Ureter (tissue), 1 donor: ENCODE measurements around the gene EP400. TPM values are rescaled to one million over a fixed set of nuclear protein-coding genes. Genes with fewer than 3 reads are reported as not detected.

Experiments
- DNase-seq: peaks from one replicate; pipeline ENCODE4 v3.0.0-alpha.2; 2020; ENCODE audit warnings: low spot score
- total RNA-seq: library from RNA; stranded (reverse); gene quantifications from one replicate; pipeline ENCODE4 v1.2.4, GENCODE V29; 2023
- donor health status: DM: yes; HTN: yes; CAD: no.

Gene EP400, protein sequence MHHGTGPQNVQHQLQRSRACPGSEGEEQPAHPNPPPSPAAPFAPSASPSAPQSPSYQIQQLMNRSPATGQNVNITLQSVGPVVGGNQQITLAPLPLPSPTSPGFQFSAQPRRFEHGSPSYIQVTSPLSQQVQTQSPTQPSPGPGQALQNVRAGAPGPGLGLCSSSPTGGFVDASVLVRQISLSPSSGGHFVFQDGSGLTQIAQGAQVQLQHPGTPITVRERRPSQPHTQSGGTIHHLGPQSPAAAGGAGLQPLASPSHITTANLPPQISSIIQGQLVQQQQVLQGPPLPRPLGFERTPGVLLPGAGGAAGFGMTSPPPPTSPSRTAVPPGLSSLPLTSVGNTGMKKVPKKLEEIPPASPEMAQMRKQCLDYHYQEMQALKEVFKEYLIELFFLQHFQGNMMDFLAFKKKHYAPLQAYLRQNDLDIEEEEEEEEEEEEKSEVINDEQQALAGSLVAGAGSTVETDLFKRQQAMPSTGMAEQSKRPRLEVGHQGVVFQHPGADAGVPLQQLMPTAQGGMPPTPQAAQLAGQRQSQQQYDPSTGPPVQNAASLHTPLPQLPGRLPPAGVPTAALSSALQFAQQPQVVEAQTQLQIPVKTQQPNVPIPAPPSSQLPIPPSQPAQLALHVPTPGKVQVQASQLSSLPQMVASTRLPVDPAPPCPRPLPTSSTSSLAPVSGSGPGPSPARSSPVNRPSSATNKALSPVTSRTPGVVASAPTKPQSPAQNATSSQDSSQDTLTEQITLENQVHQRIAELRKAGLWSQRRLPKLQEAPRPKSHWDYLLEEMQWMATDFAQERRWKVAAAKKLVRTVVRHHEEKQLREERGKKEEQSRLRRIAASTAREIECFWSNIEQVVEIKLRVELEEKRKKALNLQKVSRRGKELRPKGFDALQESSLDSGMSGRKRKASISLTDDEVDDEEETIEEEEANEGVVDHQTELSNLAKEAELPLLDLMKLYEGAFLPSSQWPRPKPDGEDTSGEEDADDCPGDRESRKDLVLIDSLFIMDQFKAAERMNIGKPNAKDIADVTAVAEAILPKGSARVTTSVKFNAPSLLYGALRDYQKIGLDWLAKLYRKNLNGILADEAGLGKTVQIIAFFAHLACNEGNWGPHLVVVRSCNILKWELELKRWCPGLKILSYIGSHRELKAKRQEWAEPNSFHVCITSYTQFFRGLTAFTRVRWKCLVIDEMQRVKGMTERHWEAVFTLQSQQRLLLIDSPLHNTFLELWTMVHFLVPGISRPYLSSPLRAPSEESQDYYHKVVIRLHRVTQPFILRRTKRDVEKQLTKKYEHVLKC (N-terminal part only)
- total RNA-seq, result 71.8 TPM

DNA sequence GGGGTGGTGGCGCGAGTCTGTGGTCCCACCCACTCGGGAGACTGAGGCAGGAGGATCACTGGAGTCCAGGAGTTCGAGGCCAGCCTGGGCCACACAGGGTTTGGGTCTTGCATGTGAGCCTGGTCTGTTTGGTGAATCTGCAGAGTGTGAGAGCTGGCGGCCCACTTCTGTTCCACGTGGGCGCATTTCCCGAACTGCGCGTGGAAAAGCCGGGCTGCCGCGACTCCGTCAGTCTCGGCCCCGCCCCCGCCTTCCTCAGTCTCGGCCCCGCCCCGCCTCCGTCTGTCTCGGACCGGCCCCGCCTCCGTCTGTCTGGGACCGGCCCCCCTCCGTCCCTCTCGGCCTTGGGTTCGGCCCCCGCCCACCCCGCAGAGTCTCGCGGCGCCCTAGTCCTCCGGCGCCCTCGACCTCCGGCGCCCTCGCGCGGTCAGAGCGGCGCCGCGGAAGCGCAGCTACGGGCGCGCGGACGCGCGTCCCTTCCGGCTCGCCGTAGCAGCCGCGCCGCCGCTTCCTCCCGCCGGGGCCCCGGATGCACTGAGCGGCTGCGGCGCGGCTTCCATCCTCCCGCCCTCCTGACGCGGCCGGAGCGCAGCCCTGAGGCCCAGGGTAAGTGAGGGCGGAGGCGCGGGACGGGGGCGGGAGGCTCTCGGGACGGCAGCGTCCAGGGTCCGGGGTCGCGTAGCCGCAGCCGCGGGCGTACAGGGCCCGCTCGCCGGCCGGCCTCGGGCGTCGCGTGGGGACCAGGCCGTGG is at the start of gene EP400:
Gene EP400 (plus strand): TSS at position 512 of the 751 bp plus-strand sequence. CDS start 10,678 bp downstream, outside the sequence.
- DNase-seq, result peak; percentile 95

DNA sequence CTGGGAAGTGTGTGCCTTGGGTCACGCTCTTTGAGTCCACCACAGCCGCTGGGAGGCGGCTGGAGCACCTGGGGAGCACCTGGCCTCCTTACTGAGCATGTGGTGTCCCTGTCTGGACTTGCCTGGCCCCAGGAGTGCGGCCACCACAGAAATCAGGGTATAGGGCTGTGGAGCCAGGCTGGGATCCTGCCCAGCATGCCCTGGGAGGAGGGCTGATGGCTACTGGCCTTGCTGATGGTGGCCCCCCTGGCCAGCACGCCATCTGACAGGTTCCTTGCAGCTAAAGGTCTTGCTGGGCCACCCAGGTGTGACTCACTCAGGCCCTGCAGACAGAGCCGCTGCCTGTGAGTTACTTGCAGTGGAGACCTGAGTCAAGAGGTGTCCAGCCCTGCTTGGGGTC is 49.3 kb upstream of the EP400 start:
- no peak for DNase-seq

DNA sequence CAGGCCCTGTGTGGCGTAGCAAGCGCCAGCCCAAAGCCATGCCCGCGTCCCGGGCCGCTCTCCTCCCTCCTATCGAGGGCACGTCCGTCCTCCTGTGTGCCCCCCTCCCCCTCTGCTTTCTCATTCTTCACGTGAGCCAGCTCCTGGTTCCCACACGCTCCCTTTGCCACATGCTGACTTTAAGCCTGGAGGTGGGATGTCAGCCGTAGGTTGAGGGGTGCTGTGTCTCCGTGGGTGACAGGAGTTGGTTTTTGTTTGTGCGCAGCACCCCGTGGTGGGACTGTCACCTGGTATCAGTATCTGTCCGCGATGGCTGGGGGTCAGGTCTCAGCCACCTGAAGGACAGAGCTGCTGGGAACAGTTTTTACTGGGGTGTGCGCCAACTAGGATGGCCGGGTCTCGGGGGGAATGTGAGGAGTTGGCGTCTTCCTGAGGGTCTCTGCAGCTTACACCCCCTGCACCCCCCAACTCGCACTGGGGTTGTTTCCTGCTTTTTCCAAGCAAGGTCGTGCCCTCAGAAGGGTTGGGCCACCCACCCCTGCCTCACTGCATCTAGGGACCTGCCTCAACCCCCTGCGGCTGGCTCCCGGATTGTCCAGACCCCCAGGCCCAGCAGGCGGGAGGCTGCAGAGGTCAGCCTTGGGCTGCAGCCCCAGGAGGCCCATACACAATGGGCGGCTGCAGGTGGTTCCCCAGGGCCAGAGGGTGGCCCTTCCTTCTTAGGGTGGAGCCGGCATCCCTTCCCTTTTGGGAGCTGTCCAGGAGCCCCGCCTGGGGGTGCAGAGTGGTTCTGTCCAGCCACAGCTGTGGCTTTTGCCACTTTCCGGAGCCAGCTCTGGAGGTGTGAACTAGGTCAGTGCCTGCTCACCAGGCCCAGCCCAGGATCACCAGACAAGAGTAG is 48.1 kb upstream of the EP400 start:
- DNase-seq, result no peak

DNA sequence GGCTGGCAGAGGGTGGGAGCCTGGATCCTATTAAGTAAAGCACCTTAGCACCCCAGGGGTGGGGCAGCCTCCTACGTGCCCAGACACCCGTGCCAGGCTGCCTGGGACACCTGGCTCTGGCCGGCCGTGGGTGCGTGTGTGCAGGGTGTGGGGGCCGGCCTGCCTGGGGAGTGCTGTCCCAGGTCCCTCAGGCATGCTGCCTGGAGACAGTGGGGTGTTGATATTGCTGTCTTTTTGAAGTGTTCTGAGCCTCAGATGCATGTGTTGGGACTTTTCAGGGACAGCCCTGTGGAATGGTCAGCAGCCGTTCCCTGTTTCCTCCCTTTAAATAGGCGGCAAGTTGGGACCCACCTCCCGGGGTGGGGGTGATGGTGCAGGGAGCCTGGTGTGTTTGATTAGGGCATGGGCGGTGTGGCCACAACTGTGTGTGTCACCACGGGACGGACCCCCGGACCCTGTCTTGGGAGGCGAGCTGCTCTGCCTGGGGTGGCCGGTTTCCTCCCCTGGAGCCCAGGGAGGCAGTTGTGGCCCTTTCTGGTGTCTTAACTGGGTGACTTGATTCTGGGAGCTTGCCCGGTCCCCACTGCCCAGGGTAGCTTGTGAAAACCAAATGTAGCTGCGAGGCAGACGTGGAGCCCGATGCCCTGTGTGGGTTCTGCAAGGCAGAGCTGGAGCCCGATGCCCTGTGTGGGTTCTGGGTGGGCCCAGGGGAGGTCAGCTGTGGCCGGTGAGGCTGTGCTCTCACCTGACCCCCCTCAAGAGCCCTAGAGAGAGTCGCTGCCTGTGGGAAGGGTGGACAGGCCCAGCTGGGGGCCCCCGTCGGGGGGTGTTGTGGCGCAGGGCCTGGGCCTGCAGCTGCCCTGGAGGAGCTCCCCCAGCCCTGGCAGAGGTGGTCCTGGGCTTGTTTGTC is 47.2 kb upstream of the EP400 start:
- DNase-seq, result no peak

DNA sequence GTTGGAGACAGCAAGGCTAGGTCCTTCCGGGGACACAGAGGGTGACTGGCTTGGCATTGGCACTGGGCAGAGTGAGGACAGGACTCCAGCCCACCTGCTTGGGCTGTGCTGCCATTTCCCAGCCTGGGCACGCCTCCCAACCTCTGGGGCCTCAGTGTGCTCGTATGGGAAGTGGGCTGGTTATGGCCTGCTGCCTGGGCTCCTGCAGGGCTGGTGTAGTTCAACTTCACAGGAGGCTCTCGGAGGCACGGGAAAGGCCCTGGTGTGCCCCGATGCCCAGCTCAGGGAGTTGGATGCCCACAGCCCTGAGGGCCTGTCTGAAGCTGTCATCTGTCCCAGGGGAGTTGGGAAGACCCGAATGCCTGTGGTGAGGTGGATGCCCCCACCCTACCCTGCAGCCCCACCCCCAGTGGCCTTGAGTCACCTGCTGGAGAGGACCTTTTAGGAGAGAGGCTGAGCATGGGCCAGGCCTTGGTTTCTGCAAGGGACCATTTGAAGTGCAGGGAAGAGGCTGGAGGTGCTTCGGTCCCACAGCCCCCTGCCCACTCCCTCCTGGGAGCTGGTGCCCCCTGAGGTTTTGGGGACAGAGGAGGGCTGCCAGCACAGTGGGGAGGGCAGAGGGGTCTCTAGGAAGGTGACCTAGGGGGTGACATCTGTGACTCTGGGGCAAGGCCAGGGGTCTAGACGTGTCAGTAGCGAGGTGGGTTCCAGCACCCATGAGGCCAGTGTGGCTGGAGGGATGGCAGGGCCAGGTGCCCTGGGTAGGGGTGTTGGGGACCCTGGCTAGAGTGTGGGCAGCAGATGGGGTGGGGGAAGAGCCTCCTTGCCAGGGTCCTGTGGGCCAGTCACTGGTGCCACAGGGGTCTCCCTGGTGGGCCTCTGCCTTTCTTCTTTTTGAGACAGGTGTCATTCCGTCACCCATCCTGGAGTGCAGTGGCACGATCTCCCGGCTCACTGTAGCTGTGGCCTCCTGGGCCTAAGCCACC is 46.2 kb upstream of the EP400 start:
- DNase-seq, result no peak

DNA sequence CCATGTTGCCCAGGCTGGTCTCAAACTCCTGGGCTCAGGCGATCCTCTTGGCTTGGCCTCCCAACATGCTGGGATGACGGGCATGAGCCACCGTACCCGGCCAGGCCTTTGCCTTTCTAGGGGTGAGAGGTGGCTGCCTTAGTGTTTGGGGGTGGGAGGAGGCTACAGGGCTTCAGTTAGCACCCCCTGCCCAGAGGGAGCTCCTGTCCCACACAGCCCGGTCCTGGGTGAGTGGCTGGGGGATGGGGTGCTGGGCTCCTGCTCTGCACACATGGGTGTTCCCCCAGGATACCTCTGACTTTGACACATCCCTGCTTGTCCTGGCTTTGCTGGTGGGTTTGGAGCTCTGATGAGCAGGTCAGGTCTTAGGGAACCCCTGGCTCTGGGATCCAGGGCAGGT is 45.4 kb upstream of the EP400 start:
- no peak for DNase-seq

DNA sequence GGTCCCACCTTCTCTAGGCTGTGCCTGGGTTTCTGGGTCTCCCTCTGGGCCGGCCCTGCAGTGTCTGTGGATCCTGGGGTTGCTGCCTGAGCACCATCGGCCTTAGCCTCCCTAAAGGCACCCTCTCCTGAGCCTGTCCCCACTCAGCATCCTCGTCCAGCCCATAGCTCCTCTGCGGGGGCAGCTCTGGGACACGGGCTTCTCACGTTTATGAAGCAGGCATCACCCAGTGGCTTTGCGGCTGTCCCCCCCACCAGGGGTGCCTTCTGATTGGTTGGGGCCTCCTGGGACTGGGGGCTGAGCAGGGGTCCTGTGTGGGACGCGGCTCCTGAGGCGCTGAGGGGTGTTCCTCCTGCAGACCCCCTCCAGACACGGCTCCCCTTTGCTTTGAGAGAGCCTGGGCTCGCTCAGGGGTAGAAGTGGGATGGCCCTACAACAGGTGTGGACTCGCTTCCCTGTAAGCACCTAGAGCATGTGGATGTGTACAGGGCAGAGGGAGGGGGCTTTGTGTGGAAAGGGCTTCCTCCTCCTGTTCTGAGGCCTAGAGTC is 44.6 kb upstream of the EP400 start:
- DNase-seq, result no peak

DNA sequence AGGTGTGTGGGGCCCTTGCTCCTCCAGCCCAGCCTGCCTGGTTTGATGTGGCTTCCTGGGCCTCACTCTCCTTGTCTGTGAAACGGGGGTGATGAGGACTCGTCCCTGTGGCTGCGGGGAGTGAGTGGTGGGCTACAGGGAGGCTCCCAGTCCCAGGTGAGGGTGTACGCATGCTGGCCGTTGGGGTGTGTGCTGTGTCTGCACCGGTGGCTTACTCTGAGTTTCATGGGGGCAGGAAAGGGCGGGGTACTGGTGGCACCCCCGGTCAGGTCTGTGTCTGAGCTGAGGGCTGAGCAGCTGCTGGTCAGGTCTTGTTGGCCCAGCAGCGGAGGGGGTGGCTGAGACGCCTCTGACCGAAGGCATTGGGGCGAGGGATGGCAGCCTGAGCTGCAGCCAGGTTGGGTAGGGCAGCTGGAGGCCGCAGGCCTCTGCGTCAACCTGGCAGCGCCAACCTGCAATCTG is 44.1 kb upstream of the EP400 start:
- no peak for DNase-seq

DNA sequence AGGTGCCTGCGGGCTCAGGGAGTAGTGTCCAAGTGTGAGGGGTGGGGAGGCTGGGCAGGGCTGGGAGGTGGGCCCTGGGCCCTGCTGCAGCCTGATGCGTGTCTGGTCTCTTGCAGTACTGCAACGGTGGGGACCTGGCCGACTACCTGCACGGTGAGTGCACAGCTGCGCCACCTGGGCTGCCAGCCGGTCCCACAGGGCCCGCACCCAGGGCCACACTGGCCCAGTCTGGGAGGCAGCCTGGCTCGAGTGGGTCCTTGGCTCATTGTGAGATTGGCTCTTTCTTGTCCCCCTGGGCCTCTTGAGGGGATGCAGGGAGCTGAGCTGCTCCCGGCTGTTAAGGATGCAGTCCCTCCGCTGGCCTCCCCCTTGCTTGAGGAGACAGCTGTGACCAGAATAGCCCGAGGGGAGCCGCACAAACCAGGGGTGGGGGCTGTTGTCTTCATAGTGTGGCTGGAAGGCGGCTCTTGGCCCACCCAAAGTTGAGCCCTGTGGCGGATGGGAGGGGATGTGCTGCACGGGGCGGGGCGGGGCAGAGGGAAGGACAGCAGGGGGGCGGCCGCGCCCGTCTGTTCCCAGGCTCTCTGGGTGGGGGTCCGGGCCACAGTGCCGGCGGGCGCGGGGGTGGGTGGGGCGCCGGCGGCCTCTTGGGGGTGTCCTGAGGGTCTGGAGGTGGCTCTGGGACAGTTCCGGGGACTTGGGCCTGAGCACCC is 42.2 kb upstream of the EP400 start:
- DNase-seq, result no peak

DNA sequence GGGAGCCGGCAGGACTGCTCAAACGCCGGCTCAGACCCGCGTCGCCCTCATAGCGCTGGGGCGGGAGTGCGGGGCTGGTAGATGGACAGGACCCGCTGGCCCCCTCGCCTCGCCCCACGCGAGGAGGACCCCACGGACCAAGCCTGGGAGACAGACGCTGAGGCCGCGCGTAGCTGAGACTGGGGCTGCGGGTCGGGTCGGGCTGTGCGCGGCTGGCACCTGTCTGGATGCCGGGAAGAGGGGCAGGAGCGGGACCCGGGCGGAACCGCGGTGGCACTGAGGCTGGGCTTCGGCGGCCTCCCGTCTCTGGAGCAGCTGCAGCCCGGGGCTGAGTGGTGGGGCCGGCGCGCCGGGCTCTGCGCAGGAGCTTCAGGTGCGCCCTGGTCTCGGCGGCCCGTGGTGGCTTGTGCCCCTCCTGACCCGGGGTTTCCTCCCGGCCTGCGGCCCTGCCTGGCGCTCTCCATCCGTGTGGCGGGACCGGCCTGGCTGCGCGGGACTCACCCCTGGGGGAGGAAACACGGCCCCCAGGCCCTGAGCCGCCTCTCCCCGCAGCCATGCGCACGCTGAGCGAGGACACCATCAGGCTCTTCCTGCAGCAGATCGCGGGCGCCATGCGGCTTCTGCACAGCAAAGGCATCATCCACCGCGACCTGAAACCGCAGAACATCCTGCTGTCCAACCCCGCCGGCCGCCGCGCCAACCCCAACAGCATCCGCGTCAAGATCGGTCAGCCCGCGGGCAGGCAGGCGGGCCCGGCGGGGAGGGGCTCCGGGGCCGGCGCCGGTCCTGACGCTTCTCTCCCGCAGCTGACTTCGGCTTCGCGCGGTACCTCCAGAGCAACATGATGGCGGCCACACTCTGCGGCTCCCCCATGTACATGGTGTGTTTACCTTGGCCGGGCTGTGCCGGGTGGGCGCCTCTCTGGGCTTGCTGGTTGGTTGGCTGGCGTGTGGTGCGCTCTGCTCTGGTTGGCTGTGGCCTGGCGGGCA is 41.4 kb upstream of the EP400 start:
- DNase-seq, result no peak

DNA sequence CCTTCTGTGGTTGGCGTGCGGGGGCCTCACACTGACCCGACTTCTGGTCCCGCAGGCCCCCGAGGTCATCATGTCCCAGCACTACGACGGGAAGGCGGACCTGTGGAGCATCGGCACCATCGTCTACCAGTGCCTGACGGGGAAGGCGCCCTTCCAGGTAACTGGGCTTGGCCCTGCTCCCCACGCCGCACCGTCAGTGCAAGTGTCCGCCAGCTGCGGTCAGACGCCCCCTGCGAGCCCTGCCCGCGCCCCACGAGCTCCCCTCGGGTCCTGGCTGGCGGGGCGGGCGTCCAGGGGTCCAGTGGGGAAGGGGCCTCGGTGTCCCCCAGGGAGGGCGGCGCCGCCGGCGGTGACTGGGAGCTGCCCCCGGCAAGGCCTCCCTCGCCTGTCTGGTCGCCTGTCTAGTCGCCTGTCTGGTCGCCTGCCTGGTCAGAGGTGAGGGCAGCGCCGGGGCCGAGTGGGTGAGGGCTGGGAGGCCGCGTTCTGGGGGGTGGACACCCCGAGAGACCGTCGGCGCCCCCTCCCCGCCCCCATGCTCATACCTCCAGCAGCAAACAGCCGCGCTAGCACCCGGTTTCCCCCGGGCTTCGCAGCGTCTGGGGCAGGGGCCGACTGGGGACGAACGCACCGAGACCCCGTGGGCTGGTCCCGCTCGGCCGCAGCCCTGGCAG is 40.5 kb upstream of the EP400 start:
- DNase-seq, result no peak

DNA sequence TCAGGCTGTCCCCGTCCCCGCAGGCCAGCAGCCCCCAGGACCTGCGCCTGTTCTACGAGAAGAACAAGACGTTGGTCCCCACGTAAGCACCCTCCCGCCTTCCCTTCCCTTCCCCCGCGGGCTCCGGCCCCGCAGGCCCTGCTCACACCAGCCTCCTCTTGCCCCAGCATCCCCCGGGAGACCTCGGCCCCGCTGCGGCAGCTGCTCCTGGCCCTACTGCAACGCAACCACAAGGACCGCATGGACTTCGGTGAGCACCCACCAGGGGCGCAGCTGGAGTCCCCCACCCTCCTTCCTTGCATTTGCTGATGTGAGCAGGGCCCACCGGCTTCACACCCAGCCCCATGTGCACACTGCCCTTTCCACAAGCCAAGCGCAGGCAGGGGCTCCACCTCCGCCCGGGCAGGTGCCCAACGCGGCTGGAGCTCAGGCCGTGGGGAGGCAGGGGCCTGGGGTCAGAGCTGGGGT is 40.0 kb upstream of the EP400 start:
- no peak for DNase-seq

DNA sequence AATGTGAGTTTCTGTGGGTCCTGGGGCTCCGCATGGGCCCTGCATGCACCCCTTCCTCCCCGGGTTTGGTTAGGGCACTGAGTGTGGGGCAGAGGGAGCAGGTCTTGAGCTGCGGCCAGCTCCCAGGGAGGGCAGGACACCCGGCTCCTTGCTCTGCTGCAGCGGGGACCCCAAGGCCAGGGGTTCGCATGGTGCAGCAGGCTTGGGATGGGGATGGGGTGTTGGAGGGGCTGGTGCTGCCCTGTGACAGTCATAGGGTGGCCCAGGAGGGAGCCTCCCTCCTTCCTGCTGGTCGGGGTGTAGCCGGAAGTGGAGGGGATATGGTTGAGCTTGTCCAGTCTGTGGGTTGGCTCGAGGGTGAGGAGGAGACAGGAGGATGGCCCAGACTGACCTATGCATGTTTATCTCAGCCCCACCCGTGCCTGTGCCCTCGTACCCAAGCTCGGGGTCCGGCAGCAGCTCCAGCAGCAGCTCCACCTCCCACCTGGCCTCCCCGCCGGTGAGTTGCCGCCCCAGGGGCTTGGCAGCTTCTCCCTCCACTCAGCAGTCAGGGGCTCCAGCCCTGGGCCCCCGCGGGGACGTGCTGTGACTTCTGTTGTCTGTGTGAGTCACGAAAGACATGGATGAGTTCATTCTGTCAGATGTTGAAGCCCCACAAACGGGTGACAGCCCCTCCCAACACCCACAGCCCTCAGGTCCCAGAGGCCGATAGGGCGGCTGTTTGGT is 39.3 kb upstream of the EP400 start:
- DNase-seq, result no peak

DNA sequence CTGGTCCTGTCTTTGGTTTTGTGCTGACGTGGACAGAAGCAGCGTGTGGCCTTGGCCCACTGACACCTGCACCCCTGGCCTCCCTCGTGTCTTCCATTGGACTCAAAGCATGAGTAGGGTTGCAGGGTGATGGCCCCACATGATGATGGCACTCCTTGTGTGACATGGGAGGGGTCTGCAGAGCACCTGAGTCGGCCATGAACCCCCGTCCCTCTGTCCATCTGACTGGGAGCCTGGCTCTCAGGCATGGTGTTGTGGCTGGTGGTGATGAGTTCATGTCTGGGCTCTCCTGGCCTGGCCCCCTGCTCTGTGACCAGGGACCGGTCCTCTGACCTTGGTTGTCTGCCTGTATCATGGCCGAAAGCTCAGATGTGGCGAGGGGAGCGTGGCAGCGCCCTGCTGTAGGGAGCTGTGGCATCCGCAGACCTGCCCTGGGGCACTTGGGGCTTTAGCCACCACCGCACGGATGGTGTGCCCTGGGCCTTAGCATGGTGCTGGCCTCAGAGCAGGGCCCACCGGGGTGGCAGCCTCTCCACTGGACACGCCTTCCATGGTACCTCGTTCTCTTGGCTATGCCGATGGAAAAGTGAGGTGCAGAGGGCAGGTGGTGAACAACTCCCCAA is 38.6 kb upstream of the EP400 start:
- DNase-seq, result no peak
